BLaER1 (cell line): ENCODE results near the gene OASL.

Experiments
- H3K27ac ChIP-seq: shearing (Covaris generic); formaldehyde crosslinking; 2 replicates; pipeline ENCODE4 v1.8.1; 2022
- H3K27me3 ChIP-seq: shearing (Covaris generic); formaldehyde crosslinking; 2 replicates; pipeline ENCODE4 v1.8.1; 2022
- H3K36me3 ChIP-seq: shearing (Covaris generic); formaldehyde crosslinking; 2 replicates; pipeline ENCODE4 v1.8.1; 2022
- H3K4me1 ChIP-seq: shearing (Covaris generic); formaldehyde crosslinking; 2 replicates; pipeline ENCODE4 v1.8.1; 2022
- H3K4me2 ChIP-seq: shearing (Covaris generic); formaldehyde crosslinking; 2 replicates; pipeline ENCODE4 v1.8.1; 2022
- H3K4me3 ChIP-seq: shearing (Covaris generic); formaldehyde crosslinking; 2 replicates; pipeline ENCODE4 v1.8.1; 2022
- H3K9ac ChIP-seq: shearing (Covaris generic); formaldehyde crosslinking; 2 replicates; pipeline ENCODE4 v1.8.1; 2022
- H3K9me3 ChIP-seq: shearing (Covaris generic); formaldehyde crosslinking; 2 replicates; pipeline ENCODE4 v1.8.1; 2022
- H4K20me1 ChIP-seq: shearing (Covaris generic); formaldehyde crosslinking; 2 replicates; pipeline ENCODE4 v1.8.1; 2022
- Cebpa-rat ChIP-seq: shearing (Covaris generic); IDR thresholded peaks from 2 replicates; pipeline ENCODE4 v1.8.1; 2022

The OASL gene

DNA sequence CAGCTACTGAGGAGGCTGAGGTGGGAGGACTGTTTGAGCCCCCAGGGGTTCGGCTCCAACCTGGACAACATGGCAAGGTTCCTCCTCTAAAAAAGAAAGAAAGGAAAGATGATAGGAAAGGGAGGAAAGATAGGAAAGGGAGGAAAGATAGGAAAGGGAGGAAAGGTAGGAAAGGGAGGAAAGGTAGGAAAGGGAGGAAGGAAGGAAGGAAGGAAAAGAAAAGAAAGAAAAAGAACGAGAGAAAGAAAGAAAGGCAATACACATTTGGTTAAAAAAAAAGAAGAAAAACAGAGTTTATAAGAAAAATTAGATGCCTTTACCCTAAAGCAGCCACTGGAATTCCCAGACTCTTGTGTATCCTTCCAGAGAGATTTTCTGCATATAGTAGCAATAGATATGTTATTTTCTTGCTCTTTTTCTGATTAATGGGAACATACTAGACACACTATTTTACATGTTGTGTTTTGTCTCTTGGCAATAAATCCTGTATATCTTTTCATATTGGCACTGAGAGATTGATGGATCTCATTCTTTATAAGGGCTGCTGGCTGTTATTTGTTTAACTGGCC lies 48.5 kb downstream of the OASL start:
- no peaks in the 10 kb centered on the region for H3K36me3 ChIP-seq
- no peak overlapping the region for H3K27ac ChIP-seq
- no peaks in the 10 kb centered on the region for H3K27me3 ChIP-seq
- H3K4me2 ChIP-seq, result no peak overlapping the region
- H3K9ac ChIP-seq, result no peak overlapping the region
- no peaks in the 10 kb centered on the region for H3K9me3 ChIP-seq
- H3K4me3 ChIP-seq, result no peak overlapping the region
- no peaks in the 10 kb centered on the region for H4K20me1 ChIP-seq
- no peak for TF ChIP-seq Cebpa-rat
- no peaks in the 10 kb centered on the region for H3K4me1 ChIP-seq

DNA sequence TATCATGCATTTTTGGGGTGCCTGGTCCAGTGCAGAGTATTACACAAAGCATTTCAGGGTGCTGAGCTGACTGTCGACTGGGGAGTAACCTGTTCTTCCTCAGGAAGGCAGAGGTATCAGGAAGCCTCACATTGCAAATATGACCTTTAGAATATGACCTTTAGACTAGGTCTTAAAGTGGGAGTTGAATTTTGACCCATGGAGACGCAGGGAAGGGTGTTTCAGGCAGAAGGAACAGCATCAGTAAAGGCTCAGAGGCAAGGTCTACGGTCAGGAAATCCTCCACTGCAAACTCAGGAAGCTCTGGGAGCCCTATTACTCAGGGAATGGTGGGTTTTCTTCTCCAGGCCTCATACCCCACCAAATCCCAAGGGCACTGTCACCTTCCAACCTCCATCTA lies 49.4 kb downstream of the OASL start:
- Histone ChIP-seq H3K27ac (no peak overlapping the region), H3K4me2 (no peak overlapping the region), H4K20me1 (no peaks in the 10 kb centered on the region), H3K4me1 (no peaks in the 10 kb centered on the region), H3K9me3 (no peaks in the 10 kb centered on the region), H3K9ac (no peak overlapping the region), H3K27me3 (no peaks in the 10 kb centered on the region), H3K36me3 (no peaks in the 10 kb centered on the region), H3K4me3 (no peak overlapping the region)
- no peak for TF ChIP-seq Cebpa-rat

DNA sequence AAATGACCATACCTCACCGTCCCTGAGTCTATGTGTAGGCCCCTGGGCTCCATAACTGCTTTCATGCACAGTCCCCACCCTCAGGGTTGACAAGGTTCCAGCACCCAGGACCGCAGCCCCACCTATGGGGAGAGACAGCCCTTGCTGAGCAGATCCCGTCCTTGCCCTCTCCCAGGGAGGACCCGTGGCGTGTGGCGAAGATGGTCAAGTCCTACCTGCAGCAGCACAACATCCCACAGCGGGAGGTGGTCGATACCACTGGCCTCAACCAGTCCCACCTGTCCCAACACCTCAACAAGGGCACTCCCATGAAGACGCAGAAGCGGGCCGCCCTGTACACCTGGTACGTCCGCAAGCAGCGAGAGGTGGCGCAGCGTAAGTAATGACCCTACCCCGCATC lies 50.4 kb downstream of the OASL start:
- TF ChIP-seq Cebpa-rat, result no peak
- Histone ChIP-seq H3K27ac (no peak overlapping the region), H3K4me3 (no peak overlapping the region), H3K9me3 (no peaks in the 10 kb centered on the region), H3K4me2 (no peak overlapping the region), H3K4me1 (no peaks in the 10 kb centered on the region), H3K9ac (no peak overlapping the region), H3K36me3 (no peaks in the 10 kb centered on the region), H3K27me3 (no peaks in the 10 kb centered on the region), H4K20me1 (no peaks in the 10 kb centered on the region)

DNA sequence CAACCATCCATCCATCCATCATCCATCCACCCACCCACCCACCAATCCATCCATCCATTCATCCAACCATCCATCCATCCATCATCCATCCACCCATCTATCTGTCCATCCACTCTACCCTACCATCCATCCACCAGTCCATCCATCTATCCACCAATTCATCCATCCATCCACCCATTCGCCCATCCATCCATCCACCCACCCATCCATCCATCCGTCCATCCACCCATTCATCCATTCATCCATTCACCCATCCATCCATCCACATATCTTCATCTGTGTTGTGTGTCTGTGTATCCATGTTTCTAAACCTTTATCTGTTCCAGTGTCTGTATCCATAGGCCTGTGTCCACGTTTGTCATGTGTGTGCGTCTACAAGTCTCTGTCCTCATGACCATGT lies 50.8 kb downstream of the OASL start:
- H3K27me3 ChIP-seq, result no peaks in the 10 kb centered on the region
- H3K36me3 ChIP-seq, result no peaks in the 10 kb centered on the region
- no peaks in the 10 kb centered on the region for H4K20me1 ChIP-seq
- H3K4me1 ChIP-seq, result no peaks in the 10 kb centered on the region
- no peak overlapping the region for H3K4me2 ChIP-seq
- no peak overlapping the region for H3K27ac ChIP-seq
- H3K9ac ChIP-seq, result no peak overlapping the region
- H3K9me3 ChIP-seq, result no peaks in the 10 kb centered on the region
- no peak overlapping the region for H3K4me3 ChIP-seq
- TF ChIP-seq Cebpa-rat, result no peak

DNA sequence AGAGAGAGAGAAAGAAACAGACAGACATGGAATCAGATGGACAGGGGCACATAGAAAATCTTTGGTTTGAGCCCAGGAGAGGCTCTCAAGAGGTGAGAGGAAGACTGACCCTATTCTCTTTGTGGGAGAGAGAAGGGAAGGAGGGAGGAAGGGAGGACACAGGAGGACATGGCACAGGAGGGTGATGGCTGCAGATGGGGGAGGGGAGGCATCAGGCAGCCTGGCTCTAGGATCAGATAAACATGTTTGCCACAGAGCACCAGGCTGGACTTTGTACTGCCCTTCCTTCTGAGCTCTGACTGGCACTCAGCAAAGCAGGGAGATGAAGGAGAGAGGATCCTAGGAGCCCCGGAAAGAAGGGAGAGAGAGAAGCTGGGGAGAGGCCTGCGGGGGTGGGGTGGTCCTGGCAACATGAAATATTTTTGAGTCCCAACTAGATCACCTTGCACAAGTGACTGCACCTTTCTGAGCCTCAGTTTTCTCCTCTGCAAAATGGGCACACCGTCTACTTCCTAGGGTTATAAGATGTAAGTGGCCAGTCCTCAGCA lies 54.6 kb downstream of the OASL start:
- no peak overlapping the region for H3K9ac ChIP-seq
- no peak overlapping the region for H3K27ac ChIP-seq
- no peaks in the 10 kb centered on the region for H3K9me3 ChIP-seq
- H3K4me2 ChIP-seq, result no peak overlapping the region
- no peak for TF ChIP-seq Cebpa-rat
- H3K4me1 ChIP-seq, result no peaks in the 10 kb centered on the region
- H3K36me3 ChIP-seq, result no peaks in the 10 kb centered on the region
- H3K27me3 ChIP-seq, result no peaks in the 10 kb centered on the region
- no peaks in the 10 kb centered on the region for H4K20me1 ChIP-seq
- no peak overlapping the region for H3K4me3 ChIP-seq

DNA sequence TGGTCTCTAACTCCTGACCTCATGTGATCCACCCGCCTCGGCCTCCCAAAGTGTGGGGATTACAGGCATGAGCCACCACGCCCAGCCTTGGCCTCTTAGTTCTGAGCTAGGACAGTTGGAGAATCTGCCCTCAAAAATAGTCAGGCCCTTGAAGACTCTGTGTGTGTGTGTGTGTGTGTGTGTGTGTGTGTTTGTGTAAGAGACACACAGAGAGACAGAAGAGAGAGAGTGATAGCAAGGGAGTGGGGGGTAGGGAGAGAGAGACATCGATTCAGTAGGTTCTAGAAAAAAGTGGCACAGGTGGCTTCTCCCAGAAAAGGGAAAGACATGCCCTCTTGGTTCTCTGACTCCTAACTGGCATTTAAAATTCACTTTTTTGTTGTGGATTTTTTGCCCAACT lies 55.3 kb downstream of the OASL start:
- H3K4me2 ChIP-seq, result no peak overlapping the region
- H3K27me3 ChIP-seq, result no peaks in the 10 kb centered on the region
- no peak overlapping the region for H3K27ac ChIP-seq
- TF ChIP-seq Cebpa-rat, result no peak
- H3K4me3 ChIP-seq, result no peak overlapping the region
- H3K9me3 ChIP-seq, result no peaks in the 10 kb centered on the region
- H3K9ac ChIP-seq, result no peak overlapping the region
- H3K36me3 ChIP-seq, result no peaks in the 10 kb centered on the region
- H4K20me1 ChIP-seq, result no peaks in the 10 kb centered on the region
- H3K4me1 ChIP-seq, result no peaks in the 10 kb centered on the region

DNA sequence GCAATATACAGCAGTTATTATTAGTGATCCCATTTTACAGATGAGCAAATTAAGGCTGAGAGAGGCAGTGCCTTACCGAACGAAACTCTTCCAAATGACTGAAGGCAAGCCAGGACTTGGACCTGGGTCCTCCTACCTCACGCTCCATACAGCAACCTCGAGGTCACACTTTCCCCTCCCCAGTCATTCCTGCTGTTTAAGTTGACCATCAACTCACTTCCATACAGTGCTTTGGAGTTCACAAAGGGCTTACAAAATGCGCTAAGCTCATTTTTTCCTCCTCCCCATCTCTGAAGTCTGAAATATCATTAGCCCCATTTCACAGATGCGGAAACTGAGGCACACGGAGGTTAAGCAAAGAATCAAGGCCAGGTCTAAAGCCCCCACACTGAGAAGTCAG lies 56.4 kb downstream of the OASL start:
- Histone ChIP-seq H4K20me1 (no peaks in the 10 kb centered on the region), H3K9me3 (no peaks in the 10 kb centered on the region), H3K9ac (no peak overlapping the region), H3K4me1 (no peaks in the 10 kb centered on the region), H3K27ac (no peak overlapping the region), H3K27me3 (no peaks in the 10 kb centered on the region), H3K4me2 (no peak overlapping the region), H3K36me3 (no peaks in the 10 kb centered on the region), H3K4me3 (no peak overlapping the region)
- no peak for TF ChIP-seq Cebpa-rat

DNA sequence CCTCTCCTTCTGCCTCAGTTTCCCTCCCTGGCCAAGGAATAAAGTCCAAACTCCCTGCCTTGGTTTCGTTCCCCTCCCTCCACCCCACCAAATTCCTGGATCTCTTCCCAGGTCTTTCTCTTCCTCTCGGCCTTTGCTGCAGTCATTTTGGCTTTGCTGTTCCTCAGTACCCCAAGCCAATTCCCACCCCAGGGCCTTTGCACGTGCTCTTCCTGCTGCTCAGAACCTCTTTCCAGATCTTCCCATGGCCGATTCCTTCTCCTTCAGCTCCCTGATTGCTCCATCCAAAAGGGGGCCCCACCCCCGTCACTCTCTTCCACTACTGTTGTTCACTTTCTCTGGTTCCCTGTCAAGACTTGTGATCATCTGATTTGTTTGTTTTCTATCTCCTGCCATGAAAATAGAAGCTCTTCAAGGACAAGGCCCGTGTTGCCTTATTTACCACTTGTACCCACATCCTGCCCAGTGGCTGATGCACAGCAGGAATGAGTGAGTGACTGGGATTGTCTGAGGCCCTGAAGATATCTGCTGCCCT lies 57.6 kb downstream of the OASL start:
- Histone ChIP-seq H3K9me3 (no peaks in the 10 kb centered on the region), H3K36me3 (no peaks in the 10 kb centered on the region), H3K27ac (no peak overlapping the region), H3K9ac (no peak overlapping the region), H4K20me1 (no peaks in the 10 kb centered on the region), H3K4me1 (no peaks in the 10 kb centered on the region), H3K4me3 (no peak overlapping the region), H3K4me2 (no peak overlapping the region), H3K27me3 (no peaks in the 10 kb centered on the region)
- TF ChIP-seq Cebpa-rat, result no peak

DNA sequence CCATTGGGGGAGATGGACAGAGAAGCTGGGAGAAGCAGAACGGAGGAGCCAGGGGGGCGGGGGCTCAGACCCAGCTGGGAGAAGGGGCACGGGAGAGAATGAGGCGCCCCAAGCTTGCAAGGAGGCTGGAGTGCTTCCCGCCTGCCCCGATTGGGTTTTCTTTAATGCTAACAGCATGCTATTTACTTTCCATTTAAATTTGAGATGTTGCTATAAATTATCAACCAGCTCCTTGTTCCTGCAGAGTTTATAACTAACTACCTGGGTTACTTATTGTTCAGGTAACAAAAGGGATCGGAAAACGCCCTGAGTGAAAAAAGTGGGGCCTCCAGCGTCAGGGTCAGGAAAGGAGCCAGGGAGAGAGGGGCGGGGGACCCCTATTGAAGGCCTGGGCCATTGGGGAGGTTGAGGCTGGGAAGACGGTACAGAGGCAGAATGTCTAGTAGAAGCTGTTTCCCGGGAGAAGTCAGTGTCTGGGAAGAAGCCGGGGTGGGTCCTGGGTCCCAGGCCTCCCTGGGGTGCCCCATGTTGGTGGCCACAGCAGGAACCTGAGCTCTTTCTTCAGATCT lies 58.2 kb downstream of the OASL start:
- TF ChIP-seq Cebpa-rat, result no peak
- Histone ChIP-seq H3K27ac (no peak overlapping the region), H3K4me2 (no peak overlapping the region), H3K4me1 (no peaks in the 10 kb centered on the region), H3K4me3 (no peak overlapping the region), H3K36me3 (no peaks in the 10 kb centered on the region), H3K27me3 (no peaks in the 10 kb centered on the region), H4K20me1 (no peaks in the 10 kb centered on the region), H3K9me3 (no peaks in the 10 kb centered on the region), H3K9ac (no peak overlapping the region)

DNA sequence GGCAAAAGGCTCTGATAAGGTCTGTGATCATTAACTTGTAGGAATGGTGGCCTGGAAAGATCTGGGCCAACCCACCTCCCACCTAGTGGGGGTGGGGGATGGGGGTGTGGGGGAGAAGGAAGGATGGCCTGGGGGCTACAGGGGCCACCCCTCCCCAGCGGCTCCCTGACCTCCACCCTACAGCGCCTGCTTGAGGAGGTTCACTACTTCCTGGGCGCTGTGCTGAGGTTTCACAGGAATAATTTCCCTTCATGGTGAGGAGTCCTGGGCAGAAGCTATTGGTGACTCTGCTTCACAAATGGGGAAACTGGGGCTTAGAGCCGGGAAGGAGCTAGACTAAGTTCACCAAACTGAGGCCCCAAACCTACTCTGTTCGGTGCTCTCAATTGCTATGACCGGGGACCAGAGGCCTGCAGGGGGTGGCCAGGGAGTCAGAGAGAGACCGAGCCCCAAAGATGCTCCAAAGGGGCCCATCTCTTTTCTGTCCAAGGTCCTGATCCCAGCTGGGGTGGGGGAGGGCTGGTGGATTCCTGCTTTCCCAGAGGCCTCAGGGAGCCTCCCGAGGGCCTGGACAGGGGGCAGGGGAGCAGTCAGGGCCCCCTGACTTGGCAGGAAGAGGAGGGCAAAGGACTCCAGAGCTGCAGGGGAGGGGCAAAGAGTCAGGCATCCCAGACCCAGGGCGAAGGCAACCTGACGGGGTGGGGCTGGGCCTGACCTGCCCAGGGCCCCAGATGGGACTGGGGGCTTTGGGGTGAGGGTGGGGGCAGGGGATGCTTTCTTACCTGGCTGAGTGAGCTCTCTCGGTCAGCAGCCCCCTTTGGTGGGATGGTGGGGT lies 59.0 kb downstream of the OASL start:
- H4K20me1 ChIP-seq, result no peaks in the 10 kb centered on the region
- no peak for TF ChIP-seq Cebpa-rat
- H3K27me3 ChIP-seq, result no peaks in the 10 kb centered on the region
- H3K4me1 ChIP-seq, result no peaks in the 10 kb centered on the region
- no peaks in the 10 kb centered on the region for H3K9me3 ChIP-seq
- no peak overlapping the region for H3K4me2 ChIP-seq
- no peak overlapping the region for H3K27ac ChIP-seq
- no peak overlapping the region for H3K4me3 ChIP-seq
- no peak overlapping the region for H3K9ac ChIP-seq
- H3K36me3 ChIP-seq, result no peaks in the 10 kb centered on the region
